ENCODE results near the gene FBXW11. TPM values are rescaled to one million over a fixed set of nuclear protein-coding genes. Genes with fewer than 3 reads are reported as not detected.

The FBXW11 gene
- total RNA-seq, 1 experiment from 2014 or later, result 52.2 TPM

DNA sequence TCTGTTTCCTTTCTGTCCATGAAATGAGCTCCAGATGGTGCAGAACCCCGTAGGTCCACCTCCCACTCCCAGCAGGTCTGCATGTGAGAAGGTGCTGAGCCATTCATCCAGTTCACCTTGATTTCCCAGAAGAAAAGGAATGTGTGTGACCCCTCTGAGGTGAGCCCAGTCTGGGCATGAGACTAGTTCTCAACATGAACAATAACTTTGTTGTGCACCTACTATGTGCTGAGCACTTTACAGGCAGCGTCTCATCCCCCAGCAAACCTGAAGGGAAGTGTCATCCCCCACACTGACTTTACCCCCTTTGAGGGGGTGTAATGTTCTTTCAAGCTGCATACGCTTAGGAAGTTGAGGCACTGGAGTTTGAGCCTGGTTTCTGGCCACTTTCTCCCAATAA lies 159.4 kb downstream of the FBXW11 start (continued):
- TF ChIP-seq AFF4 (CRISPR knock-in tag; IDR thresholded peaks at IDR 0.05; ENCODE audit: borderline replicate concordance), result no peak
- no peak for TF ChIP-seq JAZF1 (CRISPR knock-in tag; IDR thresholded peaks at IDR 0.05)
- no peak for TF ChIP-seq NFYB (CRISPR knock-in tag; conservative IDR thresholded peaks at IDR 0.05; ENCODE audit: low read depth)
- no peak for TF ChIP-seq JUN (CRISPR knock-in tag; IDR thresholded peaks at IDR 0.05)
- TF ChIP-seq NR2C2 (CRISPR knock-in tag; IDR thresholded peaks at IDR 0.05), result no peak
- no peak for TF ChIP-seq E2F5 (CRISPR knock-in tag; IDR thresholded peaks at IDR 0.05)

GRCh38 chr5:171846323-171846722 lies 160.1 kb downstream of the FBXW11 start:
- Mint-ChIP-seq H3K9me3 (no peaks in the 10 kb centered on the region), H3K36me3 (no peaks in the 10 kb centered on the region), H3K27ac (no peak overlapping the region), H3K4me3 (no peak overlapping the region), H3K4me1 (peaks cover 8% of the 10 kb centered on the region), H3K27me3 (ENCODE audit: low read depth) (no peaks in the 10 kb centered on the region)
- ATAC-seq, result peak; percentile 45
- POLR2A ChIA-PET, result no interaction called here
- DNase-seq (ENCODE audit: low spot score), result no peak
- CTCF ChIA-PET, result interaction anchor here (1.0 to 1.9 kb wide), 4 partner anchors 12 to 427 kb away, joined by 3 to 13 read pairs (median 5); partner anchors contain the start of genes FGF18 and STK10
- TF ChIP-seq GTF2I (CRISPR knock-in tag; conservative IDR thresholded peaks at IDR 0.05), result no peak
- no peak for TF ChIP-seq AFF4 (CRISPR knock-in tag; IDR thresholded peaks at IDR 0.05; ENCODE audit: borderline replicate concordance)
- no peak for TF ChIP-seq ZNF423 (CRISPR knock-in tag; IDR thresholded peaks at IDR 0.05)
- TF ChIP-seq NR1H2 (CRISPR knock-in tag; IDR thresholded peaks at IDR 0.05), result no peak
- no peak for TF ChIP-seq ZNF396 (CRISPR knock-in tag; IDR thresholded peaks at IDR 0.05; ENCODE audit: borderline replicate concordance)
- TF ChIP-seq ZMAT4 (CRISPR knock-in tag; IDR thresholded peaks at IDR 0.05), result no peak
- TF ChIP-seq, protein P1, sequence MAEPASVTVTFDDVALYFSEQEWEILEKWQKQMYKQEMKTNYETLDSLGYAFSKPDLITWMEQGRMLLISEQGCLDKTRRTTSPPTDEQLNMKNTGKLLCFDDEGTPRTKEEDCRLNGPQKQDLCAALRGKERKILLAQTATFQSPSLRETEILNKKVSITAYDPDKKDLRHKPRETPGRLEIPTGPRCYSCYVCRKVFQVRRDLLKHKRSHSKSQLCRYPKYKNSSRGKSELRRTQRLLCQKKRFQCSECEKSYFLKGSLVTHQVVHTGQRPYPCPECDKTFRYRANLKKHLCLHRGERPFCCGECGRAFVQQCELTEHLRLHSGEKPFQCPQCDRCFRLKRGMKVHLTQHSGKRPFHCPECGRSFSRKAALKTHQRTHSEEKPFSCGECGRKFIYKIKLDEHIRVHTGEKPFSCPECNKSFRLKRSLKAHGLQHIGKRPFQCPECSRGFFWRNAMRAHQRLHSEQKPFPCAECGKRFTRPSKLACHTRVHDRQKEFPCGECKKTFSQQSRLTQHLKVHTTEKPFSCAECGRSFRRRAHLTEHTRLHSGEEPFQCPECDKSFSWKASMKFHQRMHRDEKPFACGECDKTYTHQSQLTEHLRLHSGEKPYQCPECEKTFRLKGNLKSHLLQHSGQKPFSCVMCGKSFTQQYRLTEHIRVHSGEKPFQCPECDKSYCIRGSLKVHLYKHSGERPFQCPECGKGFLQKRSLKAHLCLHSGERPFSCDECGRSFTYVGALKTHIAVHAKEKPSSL (CRISPR knock-in tag; conservative IDR thresholded peaks at IDR 0.05), result no peak
- TF ChIP-seq, protein P2, sequence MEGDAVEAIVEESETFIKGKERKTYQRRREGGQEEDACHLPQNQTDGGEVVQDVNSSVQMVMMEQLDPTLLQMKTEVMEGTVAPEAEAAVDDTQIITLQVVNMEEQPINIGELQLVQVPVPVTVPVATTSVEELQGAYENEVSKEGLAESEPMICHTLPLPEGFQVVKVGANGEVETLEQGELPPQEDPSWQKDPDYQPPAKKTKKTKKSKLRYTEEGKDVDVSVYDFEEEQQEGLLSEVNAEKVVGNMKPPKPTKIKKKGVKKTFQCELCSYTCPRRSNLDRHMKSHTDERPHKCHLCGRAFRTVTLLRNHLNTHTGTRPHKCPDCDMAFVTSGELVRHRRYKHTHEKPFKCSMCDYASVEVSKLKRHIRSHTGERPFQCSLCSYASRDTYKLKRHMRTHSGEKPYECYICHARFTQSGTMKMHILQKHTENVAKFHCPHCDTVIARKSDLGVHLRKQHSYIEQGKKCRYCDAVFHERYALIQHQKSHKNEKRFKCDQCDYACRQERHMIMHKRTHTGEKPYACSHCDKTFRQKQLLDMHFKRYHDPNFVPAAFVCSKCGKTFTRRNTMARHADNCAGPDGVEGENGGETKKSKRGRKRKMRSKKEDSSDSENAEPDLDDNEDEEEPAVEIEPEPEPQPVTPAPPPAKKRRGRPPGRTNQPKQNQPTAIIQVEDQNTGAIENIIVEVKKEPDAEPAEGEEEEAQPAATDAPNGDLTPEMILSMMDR (IDR thresholded peaks at IDR 0.05), result no peak
- TF ChIP-seq MAX (CRISPR knock-in tag; IDR thresholded peaks at IDR 0.05), result no peak
- TF ChIP-seq ESRRA (CRISPR knock-in tag; IDR thresholded peaks at IDR 0.05; ENCODE audit: borderline replicate concordance), result no peak
- no peak for TF ChIP-seq FOXP1 (CRISPR knock-in tag; IDR thresholded peaks at IDR 0.05; ENCODE audit: borderline replicate concordance)
- no peak for TF ChIP-seq SMAD4 (CRISPR knock-in tag; IDR thresholded peaks at IDR 0.05)
